ENCODE data around the gene LPAR5. TPM values are rescaled to one million over a fixed set of nuclear protein-coding genes. Genes with fewer than 3 reads are reported as not detected.
A peak's percentile ranks its signal among the peaks of the same experiment; 100 is the strongest.

Gene LPAR5
- total RNA-seq, 4 donors from 2014 or later: 11.0 to 16.4 (median 12.4) TPM

DNA sequence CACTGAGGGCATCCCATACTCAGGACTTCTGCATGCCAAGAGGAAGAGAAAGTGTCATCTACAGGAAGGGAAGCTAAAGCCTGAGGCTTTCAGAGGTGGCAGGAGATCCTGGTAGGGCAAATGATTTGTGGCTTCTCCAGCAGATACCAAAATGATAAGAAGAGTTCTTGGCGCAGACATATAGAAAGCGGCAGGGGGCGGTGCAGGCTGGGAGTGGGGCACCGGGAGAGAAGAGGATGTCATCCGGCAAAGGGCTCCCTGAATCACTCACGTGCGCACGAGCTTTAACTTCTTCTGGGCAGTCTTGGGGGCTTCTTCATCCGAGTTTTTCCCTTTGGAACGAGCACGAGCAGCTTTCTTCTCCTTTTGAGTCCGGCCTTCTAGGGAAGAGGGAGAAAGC lies 16.6 kb upstream of the LPAR5 start:
- TF ChIP-seq POLR2A (IDR thresholded peaks at IDR 0.05): no peak
- TF ChIP-seq, protein P1, sequence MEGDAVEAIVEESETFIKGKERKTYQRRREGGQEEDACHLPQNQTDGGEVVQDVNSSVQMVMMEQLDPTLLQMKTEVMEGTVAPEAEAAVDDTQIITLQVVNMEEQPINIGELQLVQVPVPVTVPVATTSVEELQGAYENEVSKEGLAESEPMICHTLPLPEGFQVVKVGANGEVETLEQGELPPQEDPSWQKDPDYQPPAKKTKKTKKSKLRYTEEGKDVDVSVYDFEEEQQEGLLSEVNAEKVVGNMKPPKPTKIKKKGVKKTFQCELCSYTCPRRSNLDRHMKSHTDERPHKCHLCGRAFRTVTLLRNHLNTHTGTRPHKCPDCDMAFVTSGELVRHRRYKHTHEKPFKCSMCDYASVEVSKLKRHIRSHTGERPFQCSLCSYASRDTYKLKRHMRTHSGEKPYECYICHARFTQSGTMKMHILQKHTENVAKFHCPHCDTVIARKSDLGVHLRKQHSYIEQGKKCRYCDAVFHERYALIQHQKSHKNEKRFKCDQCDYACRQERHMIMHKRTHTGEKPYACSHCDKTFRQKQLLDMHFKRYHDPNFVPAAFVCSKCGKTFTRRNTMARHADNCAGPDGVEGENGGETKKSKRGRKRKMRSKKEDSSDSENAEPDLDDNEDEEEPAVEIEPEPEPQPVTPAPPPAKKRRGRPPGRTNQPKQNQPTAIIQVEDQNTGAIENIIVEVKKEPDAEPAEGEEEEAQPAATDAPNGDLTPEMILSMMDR (IDR thresholded peaks at IDR 0.05): no peak
- intact Hi-C loops (cut with DNase I; ENCODE audit: low total_unique reads): no loop called here
- no peak overlapping the region for H3K4me3 ChIP-seq (ENCODE audit: low read depth, poor library complexity, severe bottlenecking)
- WGBS, 2 donors: 84 to 85% methylated on average over 12 of the region's 12 CpGs
- no peak for DNase-seq (ENCODE audit: low spot score in 2 of 2)

DNA sequence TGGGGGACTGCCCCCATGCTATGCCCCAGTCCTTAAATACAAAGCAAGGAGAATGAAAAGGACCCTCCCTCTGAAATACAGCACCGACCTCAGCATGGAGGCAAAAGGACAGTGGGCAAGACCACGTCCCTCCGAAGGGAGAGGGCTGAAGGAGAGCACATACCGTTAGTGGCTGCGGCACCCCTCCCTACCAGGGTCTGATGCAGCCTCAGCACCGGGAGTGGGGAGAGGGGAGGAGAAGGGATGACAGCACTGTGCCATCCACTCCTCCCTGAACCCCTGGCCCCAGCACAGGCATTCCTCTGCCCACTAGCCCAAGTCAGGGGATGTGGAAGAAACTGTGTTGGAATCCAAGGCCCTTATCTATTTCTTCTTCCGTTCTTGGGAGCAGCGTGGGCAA lies 15.1 kb upstream of the LPAR5 start:
- WGBS, 2 donors: 89 to 90% methylated on average over 8 of the region's 8 CpGs
- intact Hi-C loops (cut with DNase I; ENCODE audit: low total_unique reads): no loop called here

DNA sequence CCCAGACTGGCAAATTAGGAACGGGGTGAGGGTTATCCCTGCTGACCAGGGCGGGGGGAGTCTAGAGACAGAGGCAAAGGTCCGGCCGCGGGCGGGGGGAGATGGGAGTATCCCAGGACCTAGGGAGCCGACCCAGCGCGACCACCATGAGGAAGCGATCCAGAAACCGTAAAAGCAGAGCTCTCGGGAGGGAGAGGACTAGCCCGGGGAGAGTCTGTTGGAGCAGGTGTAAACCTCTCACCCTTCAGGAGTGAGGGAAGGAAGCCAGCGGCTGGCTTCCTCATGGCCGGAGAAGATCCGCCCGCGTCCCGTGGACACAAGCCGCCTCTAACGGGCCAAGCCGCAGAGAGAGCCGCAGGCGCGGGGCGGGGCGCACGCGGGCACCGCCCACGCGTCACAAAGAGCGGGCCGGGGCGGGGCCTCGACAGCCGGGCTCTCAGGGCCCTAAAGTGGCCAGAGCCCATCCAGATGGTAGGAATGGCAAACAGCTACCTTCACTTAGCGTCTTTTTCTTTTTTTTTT lies 11.4 kb upstream of the LPAR5 start, which contains the start of gene ACRBP:
ACRBP (minus strand) TSS at position 350 of the 522 bp plus-strand sequence; CDS start at position 284, 66 bp downstream.
- intact Hi-C loops (cut with DNase I; ENCODE audit: low total_unique reads): no loop called here
- WGBS, 2 donors: 12 to 21% methylated on average over 28 to 37 of the region's 38 CpGs
- TF ChIP-seq, protein P1 (IDR thresholded peaks at IDR 0.05): no peak
- TF ChIP-seq POLR2A (IDR thresholded peaks at IDR 0.05): no peak
- H3K4me3 ChIP-seq (ENCODE audit: low read depth, poor library complexity, severe bottlenecking): peak within 1 kb of the TSS; percentile 16
- peak; percentile 68 to 95 for DNase-seq (ENCODE audit: low spot score in 2 of 2)

More for the DNA sequence above, 15.1 kb upstream of the LPAR5 start:
- TF ChIP-seq, protein P1 (IDR thresholded peaks at IDR 0.05): no peak
- no peak for TF ChIP-seq POLR2A (IDR thresholded peaks at IDR 0.05)
- DNase-seq (ENCODE audit: low spot score in 2 of 2): no peak
- no peak overlapping the region for H3K4me3 ChIP-seq (ENCODE audit: low read depth, poor library complexity, severe bottlenecking)

DNA sequence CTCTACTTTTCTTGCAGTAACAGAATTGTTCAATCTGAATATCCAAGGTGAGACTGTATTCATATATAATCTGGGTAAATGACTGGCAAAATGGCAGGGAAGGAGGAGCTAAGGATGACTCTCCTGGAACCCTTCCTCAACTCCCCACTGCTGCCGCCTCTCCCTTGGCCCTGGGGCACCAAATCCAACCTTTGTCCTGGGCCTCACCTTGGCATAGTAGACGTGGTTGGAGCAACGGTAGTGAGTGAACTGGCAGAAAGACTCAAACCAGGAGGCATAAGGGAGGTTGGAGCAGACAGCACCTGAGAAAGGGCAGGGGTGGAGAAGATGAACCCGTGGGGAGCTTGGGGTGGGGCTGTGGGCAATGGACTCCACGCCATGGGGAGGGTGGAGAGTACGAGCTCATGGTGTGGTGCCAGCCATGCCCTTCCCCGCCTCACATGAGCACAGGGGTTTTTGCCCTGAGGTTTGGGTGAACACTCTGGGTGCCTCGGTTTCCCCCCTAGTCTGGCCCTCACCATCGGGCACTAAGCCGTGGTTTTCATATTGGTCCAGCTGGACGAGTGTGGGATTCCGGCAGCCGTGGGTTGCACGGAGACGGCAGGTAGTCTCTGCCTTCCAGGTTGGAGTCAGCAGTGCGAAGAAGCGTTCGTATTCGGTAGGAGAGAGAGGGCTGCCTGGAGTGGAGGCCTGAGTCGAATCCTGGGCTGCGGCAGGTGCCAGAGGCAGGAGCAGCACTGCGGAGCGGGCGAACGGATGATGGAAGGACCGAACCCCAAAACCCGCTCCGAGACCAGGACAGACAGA lies 10.7 kb upstream of the LPAR5 start:
- DNase-seq (ENCODE audit: low spot score in 2 of 2): no peak
- intact Hi-C loops (cut with DNase I; ENCODE audit: low total_unique reads): no loop called here
- TF ChIP-seq, protein P1 (IDR thresholded peaks at IDR 0.05): no peak
- no peak for TF ChIP-seq POLR2A (IDR thresholded peaks at IDR 0.05)
- H3K4me3 ChIP-seq (ENCODE audit: low read depth, poor library complexity, severe bottlenecking): peak overlapping the region; percentile 16
- WGBS, 2 donors: 61 to 63% methylated on average over 27 to 28 of the region's 28 CpGs

DNA sequence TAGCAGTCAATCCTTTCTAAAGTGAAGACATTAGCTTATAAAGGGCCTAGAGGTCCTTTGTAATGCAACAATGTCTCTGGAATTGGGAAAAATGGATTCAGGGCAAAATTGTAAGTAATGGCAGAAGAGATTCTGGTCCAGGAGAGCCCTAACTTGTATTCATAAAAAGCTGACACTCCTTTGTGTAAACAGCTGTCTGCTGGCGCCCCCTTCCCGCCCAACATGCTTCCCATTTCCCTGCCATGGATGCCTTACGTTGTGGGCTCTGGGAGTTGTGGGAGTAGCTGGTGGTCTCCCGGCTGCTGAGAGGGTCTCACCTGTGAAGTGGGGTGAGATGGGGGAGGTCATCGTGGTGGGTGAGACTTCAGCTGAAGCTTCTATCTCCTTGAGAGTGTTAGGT lies 9.1 kb upstream of the LPAR5 start:
- no peak overlapping the region for H3K4me3 ChIP-seq (ENCODE audit: low read depth, poor library complexity, severe bottlenecking)
- WGBS, 2 donors: 38 to 47% methylated on average over 5 of the region's 5 CpGs
- DNase-seq (ENCODE audit: low spot score in 2 of 2): no peak
- intact Hi-C loops (cut with DNase I; ENCODE audit: low total_unique reads): no loop called here
- TF ChIP-seq, protein P1 (IDR thresholded peaks at IDR 0.05): no peak
- TF ChIP-seq POLR2A (IDR thresholded peaks at IDR 0.05): no peak

Measured in lower leg skin (tissue), 4 donors.